MM.1S (cell line): Measurements from ENCODE around the gene GUCA1A.

Source experiments
- DNase-seq: peaks from one replicate; pipeline ENCODE4 v3.0.0-alpha.2; 2015
- H2AFZ ChIP-seq: fragments of 300-600 bp; sonication (generic); 2 replicates; pipeline ENCODE4 v1.6.0; 2016; ENCODE audit warnings: antibody characterized with exemption, low read length
- H3F3A ChIP-seq: fragments of 300-600 bp; sonication (generic); 2 replicates; pipeline ENCODE4 v1.6.1; 2016; ENCODE audit warnings: mild to moderate bottlenecking, antibody characterized with exemption, low read length, moderate library complexity, mixed read lengths; ENCODE audit not compliant: insufficient read depth
- H3K27ac ChIP-seq: fragments of 300-600 bp; sonication (generic); 2 replicates; pipeline ENCODE4 v1.5.1; 2016; ENCODE audit warnings: mild to moderate bottlenecking, low read length
- H3K27me3 ChIP-seq: fragments of 300-600 bp; sonication (generic); replicated peaks from 2 replicates; pipeline ENCODE4 v1.6.0; 2016; ENCODE audit warnings: low read length; ENCODE audit not compliant: insufficient read depth
- H3K36me3 ChIP-seq: fragments of 300-600 bp; sonication (generic); replicated peaks from 2 replicates; pipeline ENCODE4 v1.6.1; 2016; ENCODE audit warnings: mild to moderate bottlenecking, low read length, mixed read lengths; ENCODE audit not compliant: insufficient read depth
- H3K4me1 ChIP-seq: fragments of 300-600 bp; sonication (generic); 2 replicates; pipeline ENCODE4 v1.6.1; 2016; ENCODE audit warnings: low read length, mixed read lengths
- H3K4me2 ChIP-seq: fragments of 300-600 bp; sonication (generic); 2 replicates; pipeline ENCODE4 v1.6.0; 2016; ENCODE audit warnings: low read depth, low read length
- H3K4me3 ChIP-seq: fragments of 300-600 bp; sonication (generic); 2 replicates; pipeline ENCODE4 v1.5.1; 2016; ENCODE audit warnings: low read length, mixed read lengths
- H3K79me2 ChIP-seq: fragments of 300-600 bp; sonication (generic); 2 replicates; pipeline ENCODE4 v1.6.1; 2016; ENCODE audit warnings: mixed run types, low read length, mixed read lengths
- H3K9ac ChIP-seq: fragments of 300-600 bp; sonication (generic); 2 replicates; pipeline ENCODE4 v1.6.1; 2016; ENCODE audit warnings: low read length, mixed read lengths
- H3K9me2 ChIP-seq: fragments of 300-600 bp; sonication (generic); replicated peaks from 2 replicates; pipeline ENCODE4 v1.6.1; 2016; ENCODE audit warnings: mild to moderate bottlenecking, low read length, mixed read lengths; ENCODE audit not compliant: insufficient read depth
- H3K9me3 ChIP-seq: fragments of 300-600 bp; sonication (generic); replicated peaks from 2 replicates; pipeline ENCODE4 v1.6.1; 2016; ENCODE audit warnings: mild to moderate bottlenecking, low read length, mixed read lengths; ENCODE audit not compliant: insufficient read depth
- H4K20me1 ChIP-seq: fragments of 300-600 bp; sonication (generic); 2 replicates; pipeline ENCODE4 v1.6.1; 2016; ENCODE audit warnings: mild to moderate bottlenecking, low read length, moderate library complexity, mixed read lengths; ENCODE audit not compliant: insufficient read depth
- EZH2 ChIP-seq: fragments of 300-600 bp; sonication (generic); optimal IDR thresholded peaks from 2 replicates; pipeline ENCODE3; 2017; ENCODE audit warnings: low read depth, mild to moderate bottlenecking, antibody characterized with exemption, low read length, mixed read lengths
- EZH2phosphoT487 ChIP-seq: fragments of 300-600 bp; sonication (generic); IDR thresholded peaks from 2 replicates; pipeline ENCODE4 v1.6.1; 2018; ENCODE audit warnings: antibody characterized with exemption, low read length
- TF ChIP-seq, protein P1 (sequence below): fragments of 300-600 bp; sonication (generic); IDR thresholded peaks from 2 replicates; pipeline ENCODE4 v1.5.1; 2016; ENCODE audit warnings: antibody characterized with exemption, low read length, mixed read lengths

Gene GUCA1A

DNA sequence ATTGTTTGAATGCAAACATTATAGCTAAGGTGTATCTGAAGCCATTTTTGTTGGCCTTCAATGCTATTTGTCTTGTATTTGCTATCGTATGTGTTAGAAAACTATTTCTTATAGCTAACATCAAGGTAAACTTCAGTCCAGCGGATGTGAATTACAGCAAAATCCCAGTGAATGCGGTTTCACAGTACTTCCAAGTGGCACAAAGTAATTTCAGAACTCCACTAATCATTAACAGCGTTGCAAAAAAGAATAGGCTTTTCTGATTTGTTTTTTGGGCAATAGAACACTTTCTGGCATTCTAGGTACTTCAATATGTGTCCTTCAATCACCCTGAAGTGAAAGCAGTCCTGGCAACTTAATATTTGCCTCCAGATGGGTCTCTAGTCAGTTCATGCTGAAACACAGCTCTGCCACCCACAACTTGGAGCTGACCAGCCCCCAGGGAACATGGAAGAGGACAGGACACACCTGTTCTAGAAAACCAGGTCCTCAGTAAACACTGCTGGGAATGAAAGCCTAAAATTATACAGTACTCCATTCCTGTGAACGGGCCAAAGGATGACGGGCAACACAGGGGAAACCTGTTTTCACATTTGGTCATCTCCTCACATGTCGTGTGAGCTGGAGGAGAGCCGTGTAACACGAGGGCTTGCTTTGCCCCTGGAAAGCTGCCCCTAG is 54.1 kb downstream of the GUCA1A start:
- no peaks in the 10 kb centered on the region for H4K20me1 ChIP-seq
- no peaks in the 10 kb centered on the region for H3K9me2 ChIP-seq
- no peak overlapping the region for H3K9ac ChIP-seq
- DNase-seq, result no peak
- no peak overlapping the region for H3K27ac ChIP-seq
- TF ChIP-seq EZH2 (no peak), EZH2phosphoT487 (no peak)
- TF ChIP-seq, protein P1, sequence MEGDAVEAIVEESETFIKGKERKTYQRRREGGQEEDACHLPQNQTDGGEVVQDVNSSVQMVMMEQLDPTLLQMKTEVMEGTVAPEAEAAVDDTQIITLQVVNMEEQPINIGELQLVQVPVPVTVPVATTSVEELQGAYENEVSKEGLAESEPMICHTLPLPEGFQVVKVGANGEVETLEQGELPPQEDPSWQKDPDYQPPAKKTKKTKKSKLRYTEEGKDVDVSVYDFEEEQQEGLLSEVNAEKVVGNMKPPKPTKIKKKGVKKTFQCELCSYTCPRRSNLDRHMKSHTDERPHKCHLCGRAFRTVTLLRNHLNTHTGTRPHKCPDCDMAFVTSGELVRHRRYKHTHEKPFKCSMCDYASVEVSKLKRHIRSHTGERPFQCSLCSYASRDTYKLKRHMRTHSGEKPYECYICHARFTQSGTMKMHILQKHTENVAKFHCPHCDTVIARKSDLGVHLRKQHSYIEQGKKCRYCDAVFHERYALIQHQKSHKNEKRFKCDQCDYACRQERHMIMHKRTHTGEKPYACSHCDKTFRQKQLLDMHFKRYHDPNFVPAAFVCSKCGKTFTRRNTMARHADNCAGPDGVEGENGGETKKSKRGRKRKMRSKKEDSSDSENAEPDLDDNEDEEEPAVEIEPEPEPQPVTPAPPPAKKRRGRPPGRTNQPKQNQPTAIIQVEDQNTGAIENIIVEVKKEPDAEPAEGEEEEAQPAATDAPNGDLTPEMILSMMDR, result no peak
- H3K4me2 ChIP-seq, result no peak overlapping the region
- H3K79me2 ChIP-seq, result no peaks in the 10 kb centered on the region
- H3K4me1 ChIP-seq, result no peaks in the 10 kb centered on the region
- H2AFZ ChIP-seq, result no peak overlapping the region
- no peaks in the 10 kb centered on the region for H3K36me3 ChIP-seq
- no peaks in the 10 kb centered on the region for H3F3A ChIP-seq
- H3K9me3 ChIP-seq, result no peaks in the 10 kb centered on the region
- no peaks in the 10 kb centered on the region for H3K27me3 ChIP-seq
- no peak overlapping the region for H3K4me3 ChIP-seq

DNA sequence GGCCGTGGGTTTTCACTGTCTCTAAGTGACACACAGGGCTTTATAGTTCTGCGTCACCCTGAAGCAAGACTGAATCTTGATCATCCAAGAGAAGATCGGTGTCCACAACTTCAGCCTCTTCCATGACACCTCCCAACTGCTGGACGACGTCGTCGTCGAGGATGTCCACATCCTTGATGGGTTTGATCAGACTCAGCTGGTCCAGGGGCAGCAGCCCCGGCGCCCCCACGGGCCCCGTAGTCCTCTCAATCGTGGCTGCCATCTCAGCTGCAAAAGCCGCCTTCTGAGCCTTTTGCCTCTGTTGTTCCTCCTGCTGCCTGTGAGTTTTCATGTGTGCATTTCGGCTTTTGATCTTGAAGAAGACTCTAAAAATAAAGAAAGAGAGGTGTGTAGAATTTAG is 55.1 kb downstream of the GUCA1A start:
- H3K36me3 ChIP-seq, result no peaks in the 10 kb centered on the region
- no peak overlapping the region for H3K9ac ChIP-seq
- no peaks in the 10 kb centered on the region for H3K27me3 ChIP-seq
- H3K9me2 ChIP-seq, result no peaks in the 10 kb centered on the region
- TF ChIP-seq EZH2phosphoT487, result no peak
- no peak for TF ChIP-seq EZH2
- TF ChIP-seq, protein P1, result no peak
- no peaks in the 10 kb centered on the region for H3K4me1 ChIP-seq
- no peaks in the 10 kb centered on the region for H4K20me1 ChIP-seq
- H3K79me2 ChIP-seq, result no peaks in the 10 kb centered on the region
- H3K9me3 ChIP-seq, result no peaks in the 10 kb centered on the region
- no peak overlapping the region for H3K4me2 ChIP-seq
- no peak overlapping the region for H3K27ac ChIP-seq
- H3K4me3 ChIP-seq, result no peak overlapping the region
- H2AFZ ChIP-seq, result no peak overlapping the region
- no peak for DNase-seq
- no peaks in the 10 kb centered on the region for H3F3A ChIP-seq
